HG03095 (cell line): Measurements from ENCODE around the gene DVL3.
"Not testable (repeated sequence)": the region's sequence is repeated elsewhere in the genome, so short reads cannot be mapped to it uniquely, and the experiment has no call there.

ENCODE experiments used
- ATAC-seq: cut with Tn5 transposase; IDR thresholded peaks from one replicate; pipeline ENCODE4 v1.9.1; 2021; ENCODE audit warnings: moderate library complexity; ENCODE audit not compliant: unreplicated experiment

DVL3 gene

DNA sequence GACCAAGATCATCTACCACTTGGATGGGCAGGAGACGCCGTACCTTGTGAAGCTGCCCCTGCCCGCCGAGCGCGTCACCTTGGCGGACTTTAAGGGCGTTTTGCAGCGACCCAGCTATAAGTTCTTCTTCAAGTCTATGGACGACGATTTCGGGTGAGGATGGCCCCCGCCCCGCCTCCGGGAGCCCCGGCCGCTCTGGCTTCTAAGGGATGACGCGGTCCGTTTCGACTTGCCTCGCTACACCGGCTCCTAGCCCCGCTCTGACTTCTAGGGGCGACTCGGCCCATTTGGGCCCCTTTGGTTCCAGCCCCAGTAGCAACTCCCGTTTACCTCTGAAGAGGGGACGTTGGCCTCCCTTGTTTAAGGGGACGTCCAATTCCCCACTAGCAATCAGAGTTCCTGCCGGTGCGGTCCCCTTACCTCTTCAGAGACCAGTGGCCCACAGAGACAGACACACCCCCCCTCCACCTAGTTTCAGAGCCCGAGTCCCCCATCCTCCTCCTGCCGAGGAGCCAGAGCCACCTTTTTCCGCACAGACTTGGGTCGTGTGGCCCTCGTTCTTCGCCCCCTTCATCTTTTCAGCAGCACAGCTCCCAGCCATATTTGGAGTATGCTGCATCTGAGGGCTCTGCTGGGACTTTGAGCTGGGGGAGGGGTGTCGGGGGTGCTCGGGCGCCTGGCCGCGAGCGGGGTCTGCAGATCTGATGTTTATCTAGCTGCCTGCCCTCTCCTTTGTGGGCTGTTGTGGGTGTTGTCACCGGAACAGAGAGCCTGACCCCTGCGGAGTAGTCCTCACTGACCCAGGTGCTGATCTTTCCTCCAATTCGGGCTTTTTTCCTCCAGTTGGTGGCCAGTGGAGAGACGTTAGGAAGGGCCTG lies 706 bp downstream of the DVL3 start:
- peak; percentile 31 for ATAC-seq

DNA sequence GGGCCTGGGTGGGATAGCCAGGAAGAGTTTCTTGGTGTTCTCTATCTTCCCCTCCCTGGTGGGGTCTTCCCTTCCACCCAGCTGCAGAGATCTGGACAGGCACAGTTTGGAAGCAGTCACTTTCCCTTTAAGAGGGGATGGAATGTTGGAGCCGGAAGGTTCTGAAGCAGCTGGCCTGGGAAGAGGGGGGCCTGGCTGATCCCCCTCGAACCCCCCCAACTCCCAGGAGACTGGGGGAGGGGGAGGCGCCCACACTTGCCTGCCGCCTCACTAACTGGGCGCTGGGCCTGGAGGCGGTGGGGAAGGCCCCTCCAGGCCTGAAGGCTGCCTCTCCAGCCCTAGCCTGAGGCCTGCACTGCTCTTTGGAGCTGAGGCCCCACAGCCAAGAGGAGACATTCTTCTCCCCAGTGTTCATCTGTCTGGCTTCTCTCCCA lies 1.4 kb downstream of the DVL3 start:
- ATAC-seq, result no peak

- no peak for ATAC-seq
Observed at GRCh38 chr3:184157206-184157605, 2.0 kb downstream of the DVL3 start.

DNA sequence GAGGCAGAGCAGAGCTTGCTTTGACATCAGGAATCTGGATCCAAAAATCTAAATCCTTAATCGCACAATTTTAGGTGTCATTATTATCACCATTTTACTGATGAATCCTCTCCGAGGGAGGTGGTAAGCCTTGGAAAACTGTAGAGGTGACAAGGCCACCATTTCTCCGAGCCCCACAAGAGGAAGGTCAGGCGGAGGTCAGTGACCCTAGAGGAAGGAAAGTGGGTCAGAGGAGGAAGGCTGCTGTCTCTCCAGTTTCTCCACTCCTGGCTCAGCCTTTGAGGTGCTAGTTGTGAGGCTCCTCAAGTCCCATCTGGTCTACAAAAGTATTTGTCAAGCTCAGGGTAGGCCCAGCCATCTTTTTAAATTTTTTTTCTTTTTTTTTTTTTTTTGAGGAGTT lies 3.2 kb downstream of the DVL3 start:
- no peak for ATAC-seq

DNA sequence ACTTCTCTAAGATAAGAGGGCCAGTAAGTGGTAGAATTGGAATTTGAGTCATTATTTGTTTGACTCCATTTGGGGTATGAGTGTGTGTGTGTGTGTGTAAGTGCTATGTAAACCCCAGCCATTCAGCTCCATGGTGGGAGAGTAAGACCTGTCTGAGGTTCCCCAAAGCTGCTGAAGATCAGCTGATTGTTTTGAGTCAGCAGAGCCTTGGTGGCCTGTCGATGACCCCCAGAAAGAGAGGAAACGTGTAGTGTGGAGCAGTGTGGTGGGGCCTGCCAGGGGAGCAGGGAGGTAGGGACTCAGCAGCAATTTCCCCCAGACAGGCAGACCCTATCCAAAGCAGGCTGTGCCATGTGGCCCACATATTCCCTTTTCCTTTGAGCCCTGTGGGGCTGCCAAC lies 5.3 kb downstream of the DVL3 start:
- ATAC-seq, result no peak

- not testable (repeated sequence) for ATAC-seq
Observed at GRCh38 chr3:184162571-184163070, 7.4 kb downstream of the DVL3 start.

DNA sequence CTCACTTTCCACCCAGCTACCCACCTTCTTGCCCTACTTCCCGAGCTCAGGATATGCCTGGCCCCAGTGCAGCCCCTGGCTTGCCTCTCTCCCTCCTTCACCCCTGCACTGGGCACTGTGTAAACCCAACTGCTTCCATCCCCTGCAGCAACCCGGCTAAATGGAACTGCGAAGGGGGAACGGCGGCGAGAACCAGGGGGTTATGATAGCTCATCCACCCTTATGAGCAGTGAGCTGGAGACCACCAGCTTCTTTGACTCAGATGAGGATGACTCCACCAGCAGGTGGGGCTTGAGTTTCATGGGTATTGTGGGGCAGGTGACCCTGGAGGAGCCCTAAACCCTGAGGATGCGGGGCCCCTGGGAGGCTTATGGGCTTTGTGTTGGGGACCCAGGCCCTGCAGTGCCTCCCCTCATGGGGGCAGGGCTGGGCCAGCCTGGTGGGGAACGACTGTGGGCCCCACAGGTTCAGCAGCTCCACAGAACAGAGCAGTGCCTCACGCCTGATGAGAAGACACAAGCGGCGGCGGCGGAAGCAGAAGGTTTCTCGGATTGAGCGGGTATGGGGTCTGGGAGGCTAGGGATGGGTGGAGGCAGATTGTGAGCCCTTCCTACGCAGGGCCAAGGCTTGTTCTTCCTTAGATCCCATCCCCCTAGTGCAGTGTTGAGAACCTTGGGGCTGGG lies 9.6 kb downstream of the DVL3 start:
- ATAC-seq, result no peak

DNA sequence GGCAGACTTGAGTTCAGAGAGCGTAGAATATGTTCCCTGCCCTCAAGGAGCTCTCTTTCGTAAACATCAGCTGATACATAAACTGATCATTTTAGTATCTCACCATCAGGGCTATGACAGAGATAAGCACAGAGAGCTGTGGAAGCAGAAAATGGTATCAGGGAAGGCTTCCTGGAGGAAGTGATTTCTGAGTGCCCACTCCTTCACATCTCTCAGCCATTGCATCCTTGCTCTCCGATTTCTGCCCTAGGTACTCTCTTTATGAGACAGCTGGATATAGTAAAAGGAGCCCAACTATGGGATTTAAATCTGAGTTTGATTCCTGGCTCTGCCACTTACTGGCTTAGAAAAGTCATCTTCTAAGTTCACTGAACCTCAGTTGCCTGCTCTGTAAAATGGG lies 10.4 kb downstream of the DVL3 start:
- no peak for ATAC-seq

DNA sequence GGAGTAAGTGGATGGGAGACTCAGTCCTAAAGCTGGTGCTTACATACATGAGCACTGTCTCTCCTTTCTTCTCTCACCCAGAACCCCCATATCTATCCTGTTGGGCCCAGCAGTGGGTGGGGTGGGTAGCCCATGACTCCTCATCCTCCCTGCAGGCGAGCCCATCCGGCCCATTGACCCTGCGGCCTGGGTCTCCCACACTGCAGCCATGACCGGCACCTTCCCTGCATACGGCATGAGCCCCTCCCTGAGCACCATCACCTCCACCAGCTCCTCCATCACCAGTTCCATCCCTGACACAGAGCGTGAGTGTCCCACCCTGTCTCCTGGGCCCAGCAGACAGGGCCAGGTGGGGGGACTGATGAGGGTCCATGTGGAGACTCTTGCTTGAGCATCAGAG lies 11.5 kb downstream of the DVL3 start:
- no peak for ATAC-seq

DNA sequence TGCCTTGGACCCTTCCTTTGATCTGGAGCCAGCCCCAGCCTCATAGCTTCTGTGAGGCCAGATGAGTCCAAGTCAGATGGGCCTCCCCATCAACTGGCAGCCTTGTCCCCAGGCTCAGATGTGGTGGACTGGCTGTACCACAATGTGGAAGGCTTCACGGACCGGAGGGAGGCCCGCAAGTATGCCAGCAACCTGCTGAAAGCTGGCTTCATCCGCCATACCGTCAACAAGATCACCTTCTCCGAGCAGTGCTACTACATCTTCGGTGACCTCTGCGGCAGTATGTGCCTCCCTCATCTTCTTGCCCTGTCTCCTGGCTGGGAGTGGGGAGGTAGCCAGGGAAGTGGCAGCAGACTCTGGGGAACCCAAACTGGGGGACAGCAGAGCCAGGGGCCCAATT lies 12.6 kb downstream of the DVL3 start:
- no peak for ATAC-seq

DNA sequence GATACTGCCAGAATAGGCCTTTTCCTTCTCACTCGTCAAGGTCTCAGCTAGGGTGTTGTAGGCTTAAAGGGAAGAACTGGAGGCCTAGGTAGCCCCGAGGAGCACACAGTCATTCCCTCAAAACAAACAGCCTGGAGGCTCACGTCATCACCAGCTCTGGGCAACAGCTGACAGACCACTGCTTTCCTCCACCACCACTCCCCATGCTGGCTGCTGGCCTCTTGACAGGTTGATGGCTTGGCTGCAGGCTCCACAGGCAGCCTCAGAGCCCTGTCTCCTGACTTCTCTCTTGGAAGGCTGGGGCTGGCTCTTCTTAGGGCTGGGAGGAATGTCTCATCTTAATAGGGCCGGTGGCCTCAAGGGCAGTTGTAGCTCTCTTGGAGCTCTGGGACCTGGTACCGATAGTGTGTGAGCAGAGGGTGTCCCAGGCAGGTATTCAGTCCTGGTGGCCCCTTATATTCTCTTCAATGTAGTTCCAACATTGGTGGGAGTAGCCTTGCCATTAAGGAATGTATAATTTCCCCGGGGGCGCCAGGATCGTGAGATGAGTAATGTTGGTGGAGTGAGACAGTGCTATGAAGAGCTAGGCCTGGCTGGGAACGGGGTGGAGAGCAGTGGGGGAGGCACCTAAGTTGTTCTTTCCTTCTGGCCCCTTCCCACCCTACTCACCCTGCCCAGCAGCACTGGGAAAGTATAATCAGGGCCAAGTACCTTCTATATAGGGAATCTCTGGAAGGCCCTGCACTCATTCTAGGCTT lies 13.4 kb downstream of the DVL3 start:
- ATAC-seq, result no peak

GRCh38 chr3:184169896-184170875 lies 15.0 kb downstream of the DVL3 start:
- ATAC-seq, result no peak

DNA sequence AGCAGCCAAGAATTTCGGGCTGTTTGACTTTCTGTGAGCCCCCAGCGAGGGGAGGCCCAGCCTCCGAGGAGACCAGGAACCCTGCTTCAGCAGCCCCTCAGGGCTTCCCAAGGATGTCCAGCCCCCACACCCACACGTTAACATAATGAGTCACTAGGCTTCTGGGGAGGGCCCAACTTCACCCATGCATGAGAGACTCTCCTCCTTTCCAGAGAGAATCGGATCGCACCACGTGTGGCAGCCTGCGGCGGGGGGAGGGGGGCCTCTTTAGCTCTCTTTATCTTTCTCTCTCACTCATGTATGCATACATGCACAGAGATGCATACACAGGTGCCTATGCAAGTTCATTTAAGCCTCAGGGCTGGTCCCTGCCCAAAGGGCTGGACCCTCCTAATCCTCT lies 16.4 kb downstream of the DVL3 start:
- no peak for ATAC-seq

DNA sequence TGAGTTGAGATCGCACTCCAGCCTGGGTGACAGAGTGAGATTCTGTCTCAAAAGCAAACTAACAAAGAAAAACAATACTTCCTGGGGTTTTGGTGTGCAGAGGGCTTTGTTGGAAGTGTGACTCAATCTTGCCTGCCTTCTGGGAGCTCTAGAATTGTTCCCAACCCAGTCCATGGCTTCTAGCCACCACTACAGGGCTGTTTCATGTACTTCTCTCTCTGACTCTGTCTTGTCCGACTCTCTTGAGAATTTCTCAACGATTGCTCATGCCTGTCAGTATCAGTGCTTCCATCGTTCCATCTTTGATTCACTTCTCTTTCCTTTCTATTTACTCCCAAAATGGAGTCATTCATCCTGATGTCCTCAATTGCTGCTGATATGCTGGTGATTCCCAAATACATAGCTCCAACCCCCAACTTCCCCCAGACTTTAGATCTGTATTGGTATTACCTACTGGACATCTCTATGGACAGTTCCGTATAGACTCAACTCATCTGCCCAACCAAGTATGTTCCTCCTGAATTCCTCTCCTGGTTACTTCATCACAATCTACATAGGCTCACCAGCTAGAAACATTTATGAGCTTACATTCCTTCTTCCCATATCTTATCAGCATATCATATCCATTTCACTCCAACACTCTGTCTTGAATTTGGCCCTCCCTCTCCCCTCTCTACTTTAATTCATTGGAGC lies 17.6 kb downstream of the DVL3 start:
- ATAC-seq, result no peak

DNA sequence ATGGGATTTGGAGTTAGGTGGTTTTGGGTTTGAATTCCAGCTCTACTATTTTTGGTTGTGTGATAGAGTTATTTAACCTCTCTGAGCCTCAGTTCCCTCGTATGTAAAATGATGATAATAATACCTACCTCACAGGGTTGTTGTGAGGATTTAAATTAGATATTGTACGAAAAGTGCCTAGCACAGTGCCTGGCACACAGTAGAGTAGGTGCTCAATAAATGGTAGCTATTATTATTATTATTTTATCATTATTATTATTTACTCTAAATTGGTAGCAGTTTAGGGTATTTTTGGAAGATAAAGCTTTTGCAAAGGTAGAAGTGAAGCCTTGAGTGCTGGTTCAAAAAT lies 18.2 kb downstream of the DVL3 start:
- ATAC-seq, result no peak

- ATAC-seq, result peak; percentile 0
Observed at GRCh38 chr3:184174284-184174645, 19.1 kb downstream of the DVL3 start.

DNA sequence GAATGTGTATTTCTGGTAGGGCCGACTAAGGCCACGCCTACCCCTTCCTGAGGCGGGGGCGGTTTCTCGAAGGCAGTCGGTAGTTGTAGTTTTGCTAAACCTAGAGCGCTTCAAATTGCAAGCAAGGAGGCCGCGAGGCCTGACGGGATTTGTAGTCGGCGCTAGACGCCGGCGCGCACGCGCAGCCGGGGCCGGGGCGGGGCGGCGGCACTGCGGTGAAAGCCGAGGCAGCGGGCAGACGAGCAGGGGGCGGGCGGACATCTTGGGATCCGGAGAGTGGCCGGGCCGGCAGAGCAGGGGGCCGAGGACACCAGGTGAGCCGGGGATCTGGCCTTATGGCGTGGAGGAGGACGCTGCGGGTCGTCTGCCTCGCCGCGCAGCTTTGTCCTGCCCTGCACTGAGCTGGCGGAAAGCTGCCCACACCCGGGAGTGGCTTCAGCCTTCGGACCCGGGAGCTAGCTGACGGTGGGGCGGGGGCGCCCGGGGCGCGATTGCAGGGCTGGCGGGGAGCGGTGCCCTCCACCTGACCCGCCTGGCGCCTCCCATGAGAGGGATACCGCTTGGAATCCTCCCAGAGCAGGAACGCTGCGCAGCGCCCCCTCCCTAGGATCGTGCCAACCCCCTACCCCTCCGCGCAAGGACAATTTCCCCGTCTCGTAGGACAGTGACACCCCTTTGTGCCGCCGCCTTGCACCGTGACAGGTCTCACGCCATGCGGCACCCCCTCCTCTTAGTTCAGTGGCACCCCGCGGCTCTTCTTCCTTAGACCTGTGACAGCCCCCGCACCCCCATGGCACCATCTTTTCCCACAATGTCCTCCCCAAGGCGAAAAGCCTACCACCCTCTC lies 19.7 kb downstream of the DVL3 start, which contains the start of gene AP2M1:
AP2M1 (plus strand) TSS at position 210 of the 847 bp plus-strand sequence. CDS start 2,139 bp downstream, outside the sequence.
- ATAC-seq, result peak; percentile 95

DNA sequence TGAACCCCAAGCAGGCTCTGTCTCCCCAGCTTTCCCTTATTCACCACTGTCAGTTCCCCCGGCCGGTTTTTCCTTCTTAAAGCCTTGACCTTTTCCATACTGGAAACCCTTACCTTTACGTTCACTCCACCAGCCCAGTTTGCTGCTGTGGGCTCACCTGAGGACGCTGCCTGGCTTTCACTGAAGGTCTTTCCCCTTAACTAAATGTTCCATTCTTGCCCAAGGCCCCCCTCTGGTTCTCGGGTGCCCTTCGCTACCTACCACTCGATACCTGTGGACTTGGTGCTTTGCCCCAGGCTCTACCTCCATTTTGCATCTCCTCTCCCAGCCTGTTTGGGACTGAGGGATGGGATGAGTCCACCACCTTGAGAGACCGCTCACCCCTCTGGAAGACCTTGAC lies 20.3 kb downstream of the DVL3 start:
- ATAC-seq, result no peak

DNA sequence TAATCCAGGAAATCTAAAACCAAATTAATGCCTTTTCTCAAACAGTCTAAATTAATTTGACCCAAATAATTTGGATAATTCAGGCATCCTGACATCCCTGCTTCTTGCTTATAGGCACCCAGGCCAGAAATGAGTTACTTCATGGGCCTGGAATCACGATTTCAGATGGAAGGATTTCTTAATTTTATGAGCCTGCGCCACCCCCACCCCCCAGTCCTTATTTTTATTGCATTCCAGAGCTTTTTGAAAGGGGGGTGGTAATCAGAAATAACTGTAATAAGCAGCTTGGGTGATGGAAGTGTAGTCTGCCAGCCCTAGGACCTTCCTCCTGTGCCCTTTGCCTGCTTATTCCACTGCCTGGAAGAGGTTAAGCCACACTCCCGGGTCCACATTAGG lies 20.8 kb downstream of the DVL3 start:
- no peak for ATAC-seq
